K562 (cell line): ENCODE data around the gene VARS1. TPM values are rescaled to one million over a fixed set of nuclear protein-coding genes. Genes with fewer than 3 reads are reported as not detected.

Source experiments
- AFF4 ChIP-seq: sonication (generic); formaldehyde crosslinking; IDR thresholded peaks from 2 replicates; pipeline ENCODE4 v1.8.0; 2023; ENCODE audit warnings: mild to moderate bottlenecking, missing genetic modification reagents
- BHLHE40 ChIP-seq: IDR thresholded peaks from 2 replicates; pipeline ENCODE4 v1.6.1; 2011; ENCODE audit warnings: low read length, improper control_type of control experiment
- CHD2 ChIP-seq: IDR thresholded peaks from 2 replicates; pipeline ENCODE4 v1.6.1; 2011; ENCODE audit warnings: low read depth, low read length
- ID3 ChIP-seq, 2 experiments: fragments of 250-450 bp in 1 of 2; fragments of 450-650 bp in 1 of 2; sonication (Bioruptor Pico) in 1 of 2; IDR thresholded peaks; 2 replicates each; pipeline versions ENCODE4 v1.6.1 to v1.8.0; 2016 to 2021; ENCODE audit warnings: mild to moderate bottlenecking in 2 of 2, moderate library complexity in 2 of 2, missing compliant biosample characterization in 1 of 2, missing genetic modification characterization in 1 of 2
- KAT8 ChIP-seq: fragments of 450-650 bp; IDR thresholded peaks from 2 replicates; pipeline ENCODE4 v1.6.1; 2016; ENCODE audit warnings: low read depth, mild to moderate bottlenecking
- KDM5B ChIP-seq: fragments of 200-600 bp; sonication (generic); IDR thresholded peaks from 2 replicates; pipeline ENCODE4 v1.6.1; 2012; ENCODE audit warnings: low read depth, mild to moderate bottlenecking, moderate library complexity, low read length, control low read depth, inconsistent platforms; ENCODE audit not compliant: insufficient replicate concordance
- MNT ChIP-seq, 2 experiments: fragments of 450-650 bp; conservative IDR thresholded peaks; 2 replicates each; pipeline ENCODE4 v1.6.1; 2017; ENCODE audit warnings: mild to moderate bottlenecking in 2 of 2, moderate library complexity in 2 of 2
- NFE2 ChIP-seq: IDR thresholded peaks from 2 replicates; pipeline ENCODE4 v1.6.1; 2014; ENCODE audit warnings: antibody characterized with exemption, low read depth
- NRF1 ChIP-seq, 2 experiments: fragments of 450-650 bp; IDR thresholded peaks in 1 of 2; conservative IDR thresholded peaks in 1 of 2; 2 replicates each; pipeline ENCODE4 v1.6.1; 2014; ENCODE audit warnings: mild to moderate bottlenecking in 2 of 2
- SLC30A9 ChIP-seq: fragments of 250-450 bp; sonication (Bioruptor Pico); IDR thresholded peaks from 2 replicates; pipeline ENCODE4 v1.8.0; 2022; ENCODE audit warnings: mild to moderate bottlenecking, moderate library complexity
- SMAD3 ChIP-seq: fragments of 450-650 bp; formaldehyde crosslinking; conservative IDR thresholded peaks from 2 replicates; pipeline ENCODE4 v1.4.0; 2020; ENCODE audit warnings: mild to moderate bottlenecking
- SNAPC5 ChIP-seq: fragments of 250-450 bp; sonication (Bioruptor Pico); IDR thresholded peaks from 2 replicates; pipeline ENCODE4 v1.8.0; 2021; ENCODE audit warnings: moderate library complexity, mild to moderate bottlenecking, inconsistent platforms
- SRSF9 ChIP-seq: fragments of 200-400 bp; formaldehyde crosslinking; IDR thresholded peaks from 2 replicates; pipeline ENCODE4 v1.6.1; 2017; ENCODE audit warnings: low read depth, low read length, borderline replicate concordance
- USF1 ChIP-seq: sonication (generic); formaldehyde crosslinking; IDR thresholded peaks from 2 replicates; pipeline ENCODE4 v1.9.0; 2022; ENCODE audit warnings: mild to moderate bottlenecking, missing genetic modification reagents
- ZFP1 ChIP-seq: fragments of 450-650 bp; formaldehyde crosslinking; IDR thresholded peaks from 2 replicates; pipeline ENCODE4 v1.4.0; 2020; ENCODE audit warnings: mild to moderate bottlenecking, mixed read lengths
- ZNF224 ChIP-seq: sonication (generic); formaldehyde crosslinking; IDR thresholded peaks from 2 replicates; pipeline ENCODE4 v1.8.0; 2022; ENCODE audit warnings: mild to moderate bottlenecking, missing genetic modification reagents
- polyA plus RNA-seq, 8 experiments: library from polyadenylated mRNA; depleted of rRNA in 4 of 8; stranded (reverse) in 5 of 8; unstranded in 3 of 8; fragments of >200 nt; fragmentation: Nextera tagmentation in 2 of 8; fragmentation: Illumina TruSeq in 1 of 8; extraction: Ambion mirVana in 2 of 8; extraction: Trizol in 1 of 8; gene quantifications; 2 replicates each; pipeline versions ENCODE4 v1.2.1 to v1.2.3, GENCODE V29; 2011 to 2014; ENCODE audit warnings: inconsistent platforms in 1 of 8, missing spikeins in 1 of 8
- total RNA-seq, 7 experiments: library from RNA; depleted of rRNA in 6 of 7; stranded (reverse); fragments of >200 nt in 6 of 7; fragmentation: Illumina TruSeq in 2 of 7; extraction: Trizol in 2 of 7; gene quantifications; 2 replicates each; pipeline versions ENCODE4 v1.2.1 to v1.2.3, GENCODE V29; 2011 to 2021; ENCODE audit warnings: low replicate concordance in 1 of 7

Gene VARS1
- total and polyA plus RNA-seq, 9 of the 15 experiments (the other 6 are each of a cell fraction or from before 2014, with no cell fraction given) = 2.9 to 488 (median 130) TPM

- TF ChIP-seq SMAD3 (CRISPR knock-in tag) (peak; percentile 70; the same call in 1 of the 2 replicates), BHLHE40 (peak; percentile 45; the same call in 1 of the 2 replicates), NRF1 (conservative IDR thresholded peaks at IDR 0.05 in 1 of 2, IDR thresholded peaks at IDR 0.05 in 1 of 2) (peak; percentile 96), USF1 (0 out of 2 replicates have a peak, but pooled peaks have one; percentile 15), KAT8 (peak; percentile 81), CHD2 (no peak), SNAPC5 (0 out of 2 replicates have a peak, but pooled peaks have one; percentile 44), NFE2 (peak; percentile 98), AFF4 (peak; percentile 100), KDM5B (peak; percentile 99), ZFP1 (CRISPR knock-in tag) (peak; percentile 70; the same call in 1 of the 2 replicates), ZNF224 (CRISPR knock-in tag) (peak; percentile 87), MNT (conservative IDR thresholded peaks at IDR 0.05) (no peak), ID3 (CRISPR knock-in tag; IDR thresholded peaks at IDR 0.05) (0 out of 2 replicates have a peak, but pooled peaks have one; percentile 65), ID3 (tag; IDR thresholded peaks at IDR 0.05) (peak; percentile 59), SLC30A9 (0 out of 2 replicates have a peak, but pooled peaks have one; percentile 4), SRSF9 (no peak)
Measured at GRCh38 chr6:31834367-31835250, 39.1 kb upstream of the VARS1 start (continued).
